ENCODE measurements around the gene SWT1. TPM values are rescaled to one million over a fixed set of nuclear protein-coding genes. Genes with fewer than 3 reads are reported as not detected.

SWT1 gene
- total RNA-seq = 7.7 and 9.6 TPM in 2 replicates

GRCh38 chr1:185156854-185157598 is at the start of gene SWT1, which contains the start of gene TRMT1L:
Gene SWT1, plus strand, starts transcription at chr1:185157167. Its CDS starts 3,675 bp downstream, at chr1:185160842.
Gene TRMT1L, minus strand, starts transcription at chr1:185156953. Its CDS starts 241 bp downstream, at chr1:185156712.

GRCh38 chr1:185317034-185317885 is 160.3 kb downstream of the SWT1 start, which contains the start of gene IVNS1ABP:
Gene IVNS1ABP, minus strand, starts transcription at chr1:185317243. Its CDS starts 7,750 bp downstream, at chr1:185309493.

Small RNAs within 50 kb of the gene (small RNA-seq; reads per million reads assigned to genes)
- not detected for gene RF00019

Other genes with a start within 250 kb of the SWT1 start
- 60.2 and 66.6 TPM in 2 replicates for gene NIBAN1, start 182.7 kb upstream of the SWT1 start, total RNA-seq
- 25.3 and 30.3 TPM in 2 replicates for gene RNF2, start 111.6 kb upstream of the SWT1 start, total RNA-seq
- gene TRMT1L, start 214 bp upstream of the SWT1 start, total RNA-seq = 21.2 and 29.5 TPM in 2 replicates
- gene IVNS1ABP, start 160.1 kb downstream of the SWT1 start, total RNA-seq = 51.0 and 85.2 TPM in 2 replicates